Hippocampal formation (tissue), 2 donors: ENCODE data around the gene UQCRH.
A peak's percentile ranks its signal among the peaks of the same experiment; 100 is the strongest.
"Not testable (repeated sequence)": the region's sequence is repeated elsewhere in the genome, so short reads cannot be mapped to it uniquely, and the experiment has no call there.

Experiments used
- DNase-seq, 2 donors: peaks; one replicate each; lab custom pipeline; 2025; lab: John Stamatoyannopoulos, UW

UQCRH gene

DNA sequence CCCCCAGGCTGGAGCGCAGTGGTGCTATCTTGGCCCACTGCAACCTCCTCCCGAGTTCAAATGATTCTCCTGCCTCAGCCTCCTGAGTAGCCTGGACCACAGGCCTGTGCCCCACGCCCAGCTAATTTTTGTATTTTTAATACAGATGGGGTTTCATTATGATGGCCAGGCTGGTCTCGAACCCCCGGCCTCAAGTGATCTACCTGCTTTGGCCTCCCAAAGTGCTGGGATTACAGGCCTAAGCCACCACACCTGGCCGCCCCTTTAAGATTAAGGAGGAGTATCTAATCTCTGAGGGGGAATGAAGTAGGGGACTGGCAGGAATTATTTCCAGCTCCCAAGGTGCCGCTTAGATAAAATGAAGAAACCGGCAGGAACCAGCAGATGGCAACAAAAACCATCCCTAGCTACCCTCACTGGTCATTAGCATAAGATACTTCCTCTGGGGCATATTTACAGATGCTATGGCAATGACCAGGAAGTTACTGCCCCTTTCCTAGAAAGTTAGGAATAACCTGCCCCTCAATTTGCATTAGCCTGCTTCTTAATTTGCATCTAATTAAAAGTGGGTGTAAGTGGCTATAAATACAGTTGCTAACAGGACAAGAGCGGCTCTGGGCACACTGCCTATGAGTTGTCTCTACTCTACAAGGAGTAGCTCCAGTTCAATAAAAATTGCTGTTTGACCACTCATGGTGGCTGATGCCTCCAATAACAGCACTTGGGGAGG is 30.0 kb downstream of the UQCRH start:
- DNase-seq = peak in 1 of 2 donors; percentile 8

- DNase-seq = no peak
Measured at GRCh38 chr1:46334030-46334384, 30.5 kb downstream of the UQCRH start.

DNA sequence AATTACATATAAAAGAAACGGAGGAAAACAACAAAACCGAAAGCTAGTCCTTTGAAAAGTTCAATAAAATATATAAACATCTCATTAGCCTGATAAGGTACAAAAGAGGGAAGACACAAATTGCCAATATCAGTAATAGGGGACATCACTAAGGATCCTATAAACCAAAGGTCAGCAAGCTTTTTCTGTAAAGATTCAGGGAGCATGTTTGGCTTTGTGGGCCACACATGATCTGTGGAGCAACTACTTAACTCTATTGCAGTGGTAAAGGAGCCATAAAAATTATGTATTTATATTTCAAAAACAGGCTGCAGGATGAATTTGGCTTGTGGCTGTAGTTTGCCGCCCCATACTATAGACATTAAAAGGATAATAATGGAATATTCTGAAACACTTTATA is 31.6 kb downstream of the UQCRH start:
- DNase-seq = no peak

- not testable (repeated sequence) for DNase-seq
Measured at GRCh38 chr1:46337409-46337808, 33.9 kb downstream of the UQCRH start.

DNA sequence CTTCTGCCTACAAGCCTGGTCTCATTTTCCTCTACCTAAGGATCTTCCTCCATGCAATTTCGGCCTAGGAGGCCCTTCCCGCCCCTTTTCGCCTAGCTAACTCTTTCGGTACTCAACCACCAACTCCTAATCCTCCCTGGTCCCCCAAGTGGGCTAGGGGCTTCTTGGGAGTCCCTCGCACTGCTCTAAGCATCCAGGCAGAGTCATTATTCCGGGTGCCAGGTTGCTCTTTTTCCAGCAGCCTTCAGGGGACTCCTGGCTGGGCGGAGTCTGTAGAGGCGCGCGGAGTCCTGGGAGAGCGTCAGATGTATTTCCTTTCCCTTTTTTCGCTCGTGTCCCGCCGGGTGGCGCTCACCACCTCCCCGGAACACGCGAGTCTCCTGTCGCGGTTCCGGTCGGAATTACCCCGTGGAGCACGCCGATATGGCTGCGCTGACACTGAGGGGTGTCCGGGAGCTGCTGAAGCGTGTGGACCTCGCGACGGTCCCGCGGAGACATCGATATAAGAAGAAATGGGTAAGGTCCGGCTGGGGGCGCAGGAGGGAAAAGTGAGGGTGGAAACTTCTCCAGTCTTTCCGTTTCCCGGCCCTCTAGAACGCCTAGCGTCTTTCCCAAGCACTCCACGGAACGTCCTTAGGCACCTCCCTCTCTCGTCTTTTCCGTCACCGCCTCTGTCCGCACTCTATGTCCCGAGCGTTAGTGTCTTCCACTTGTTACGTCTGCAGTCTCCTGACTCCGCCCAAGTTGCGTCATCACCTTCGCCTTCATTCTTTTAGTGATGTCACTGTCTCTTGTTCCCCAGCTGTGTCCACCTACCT is 37.1 kb downstream of the UQCRH start, which contains the start of gene NSUN4:
NSUN4 (plus strand) TSS at position 404 of the 818 bp plus-strand sequence; CDS start at position 424, 20 bp downstream.
- peak; percentile 87 to 92 for DNase-seq

DNA sequence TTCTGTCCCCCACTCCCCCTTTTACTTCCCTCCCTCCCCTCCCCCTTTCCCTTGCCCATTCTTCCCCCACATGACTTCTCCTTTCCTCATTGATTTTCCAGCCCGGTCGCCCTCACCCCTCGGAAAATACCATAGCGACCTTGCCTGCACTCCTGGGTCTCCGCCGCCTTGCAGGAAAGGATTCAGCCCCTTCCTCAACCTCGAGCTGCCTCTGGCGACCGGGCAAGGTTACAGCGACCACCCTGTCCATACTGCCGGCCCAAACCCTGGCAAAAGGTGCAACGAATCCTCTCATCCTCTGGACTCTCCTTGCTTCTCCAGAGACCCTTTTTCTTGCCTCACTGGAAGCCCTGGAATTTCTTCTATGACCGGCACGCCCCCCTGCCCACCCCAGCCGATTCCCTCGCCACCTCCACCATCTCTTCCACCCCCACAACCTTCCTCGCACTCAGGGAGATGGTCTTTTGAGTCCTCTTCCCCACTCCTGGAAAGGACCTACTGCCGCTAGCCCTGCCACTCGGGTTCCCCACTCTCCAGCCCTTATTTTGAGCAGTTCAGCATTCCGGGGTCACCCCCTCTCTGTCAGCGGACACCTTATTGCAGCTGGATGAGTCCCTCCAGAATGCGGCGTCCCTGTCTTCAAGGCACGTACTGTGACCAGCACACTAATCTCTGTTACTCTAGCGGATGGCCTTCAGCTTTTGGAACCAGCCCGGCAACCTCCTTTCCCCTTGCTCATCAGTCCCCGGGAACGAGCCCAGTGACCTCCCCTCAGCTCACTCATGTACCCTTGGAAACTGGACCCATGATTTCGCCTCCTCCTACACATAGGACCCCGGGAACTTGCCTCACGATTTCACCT is 38.0 kb downstream of the UQCRH start:
- DNase-seq = no peak

GRCh38 chr1:46342084-46342656 is 38.7 kb downstream of the UQCRH start:
- DNase-seq = no peak

DNA sequence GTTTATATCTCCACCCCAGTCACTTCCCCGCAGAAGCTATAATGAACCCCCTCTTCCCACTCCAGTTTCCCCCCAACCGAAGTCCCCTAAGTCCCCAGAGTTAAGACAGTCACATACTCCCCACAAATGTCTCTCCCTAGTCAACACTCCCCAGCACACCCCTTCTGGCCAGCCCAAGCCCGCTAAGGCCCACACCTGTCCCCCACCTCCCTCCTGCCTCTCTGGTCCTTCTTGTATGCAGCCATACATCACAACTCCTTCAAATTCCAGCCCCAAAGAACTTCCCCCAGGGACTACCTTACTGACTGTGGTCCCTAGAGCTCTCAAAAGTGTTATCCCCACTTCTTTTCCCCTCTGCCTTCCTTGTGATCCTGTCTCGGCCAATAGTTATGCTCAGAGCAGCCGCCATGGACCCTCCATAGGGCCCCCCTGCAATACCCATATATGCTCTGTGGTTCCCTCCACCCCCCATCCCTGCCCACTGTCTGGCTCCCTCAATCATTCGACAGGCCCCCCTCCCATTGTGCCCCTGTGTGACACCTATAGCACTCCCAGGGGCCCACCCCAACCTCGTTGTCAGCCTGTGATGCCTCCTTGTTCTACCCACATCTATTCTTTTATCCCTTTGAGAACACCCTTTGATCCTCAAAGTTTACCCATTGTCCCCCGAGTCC is 39.3 kb downstream of the UQCRH start:
- DNase-seq = no peak

DNA sequence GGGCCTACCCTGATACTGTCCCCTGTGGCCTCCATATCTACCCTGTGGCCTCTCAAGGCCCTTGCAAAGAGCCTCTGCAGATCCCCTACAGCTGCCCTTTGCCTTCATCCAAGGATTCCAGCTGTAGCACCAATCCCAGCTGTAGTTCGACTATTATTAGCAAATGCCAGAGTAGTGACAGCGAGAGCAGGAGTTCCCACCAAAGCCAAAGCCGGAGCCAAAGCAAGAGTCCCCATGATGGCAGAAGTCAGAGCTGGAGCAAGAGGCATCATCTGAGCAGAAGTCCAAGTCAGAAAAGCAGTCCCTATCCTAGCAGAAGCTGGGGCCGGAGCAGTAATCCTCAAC is 39.8 kb downstream of the UQCRH start:
- no peak for DNase-seq

DNA sequence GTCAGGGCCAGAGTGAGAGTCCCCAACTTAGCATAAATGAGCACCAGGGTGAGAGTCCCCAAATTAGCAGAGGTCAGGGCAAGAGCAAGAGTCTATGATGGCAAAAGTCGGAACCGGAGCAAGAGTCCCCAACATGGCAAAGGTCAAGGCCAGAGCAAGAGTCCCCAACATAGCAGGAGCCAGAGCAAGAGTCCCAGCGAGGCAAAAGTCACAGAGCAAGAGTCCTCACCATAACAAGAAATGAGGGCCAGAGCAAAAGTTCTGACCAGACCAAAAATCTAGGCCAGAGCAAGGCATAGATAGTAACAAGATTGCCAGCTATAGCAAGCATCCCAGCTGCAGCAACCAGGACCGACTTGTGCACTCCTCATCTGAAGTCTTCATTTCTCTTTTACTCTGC is 40.2 kb downstream of the UQCRH start:
- DNase-seq = no peak

- DNase-seq = no peak
Measured at GRCh38 chr1:46344481-46344880, 41.0 kb downstream of the UQCRH start.

DNA sequence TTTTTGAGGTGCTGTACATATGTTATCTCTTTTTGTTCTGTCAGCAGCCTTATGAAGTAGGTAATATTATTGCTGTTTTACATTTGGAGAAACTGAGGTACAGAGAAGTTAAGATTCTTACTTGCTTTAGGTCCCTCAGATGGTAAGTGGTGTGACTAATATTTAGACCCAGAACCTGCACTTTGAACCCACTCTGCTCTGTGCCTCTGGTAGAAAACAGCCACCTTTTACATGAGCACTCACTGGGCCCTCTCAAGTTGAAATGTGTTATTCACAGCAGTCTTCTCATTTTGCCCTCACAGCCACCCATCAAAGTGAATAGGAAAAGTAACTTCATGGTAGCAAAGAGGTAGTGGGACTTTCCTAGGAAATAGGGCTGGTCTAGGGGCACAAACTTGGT is 41.8 kb downstream of the UQCRH start:
- DNase-seq = no peak

DNA sequence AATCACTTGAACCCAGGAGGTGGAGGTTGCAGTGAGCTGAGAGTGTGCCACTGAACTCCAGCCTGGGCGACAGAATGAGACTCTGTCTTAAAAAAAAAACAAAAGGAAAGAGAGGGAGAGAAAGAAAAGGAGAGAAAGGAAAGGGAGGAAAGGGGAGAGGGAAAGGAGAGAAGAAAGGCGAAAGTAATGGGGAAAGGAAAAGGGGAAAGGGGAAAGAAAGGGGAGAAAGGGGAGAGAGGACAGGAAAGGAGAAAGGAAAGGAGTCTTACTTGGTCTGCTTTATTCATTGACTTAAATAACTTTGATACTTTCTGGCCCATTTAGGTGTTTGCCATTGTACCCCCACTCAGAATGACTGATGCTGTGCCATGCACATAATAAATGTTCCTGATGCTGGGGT is 48.9 kb downstream of the UQCRH start:
- no peak for DNase-seq

- not testable (repeated sequence) for DNase-seq
Measured at GRCh38 chr1:46355920-46356319, 52.4 kb downstream of the UQCRH start.

DNA sequence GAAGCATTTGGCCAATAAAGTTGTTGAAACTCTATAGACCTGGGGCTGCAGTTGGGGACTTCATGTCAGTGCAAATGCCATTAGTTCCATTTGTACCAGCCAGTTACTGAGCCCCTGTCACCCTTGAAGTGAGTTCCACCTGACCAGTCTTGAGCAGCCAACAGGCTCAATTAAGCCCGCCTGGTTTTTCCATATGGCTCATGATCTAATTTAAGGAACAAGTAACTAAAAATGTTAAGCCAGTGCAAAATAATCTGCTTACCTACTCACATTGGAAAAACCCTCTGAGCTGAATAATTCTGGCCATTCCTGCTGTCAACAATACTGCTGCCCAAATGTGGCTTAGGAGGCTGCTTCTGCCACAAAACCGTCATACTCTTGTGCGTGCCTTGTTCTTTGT is 58.7 kb downstream of the UQCRH start:
- DNase-seq = no peak

DNA sequence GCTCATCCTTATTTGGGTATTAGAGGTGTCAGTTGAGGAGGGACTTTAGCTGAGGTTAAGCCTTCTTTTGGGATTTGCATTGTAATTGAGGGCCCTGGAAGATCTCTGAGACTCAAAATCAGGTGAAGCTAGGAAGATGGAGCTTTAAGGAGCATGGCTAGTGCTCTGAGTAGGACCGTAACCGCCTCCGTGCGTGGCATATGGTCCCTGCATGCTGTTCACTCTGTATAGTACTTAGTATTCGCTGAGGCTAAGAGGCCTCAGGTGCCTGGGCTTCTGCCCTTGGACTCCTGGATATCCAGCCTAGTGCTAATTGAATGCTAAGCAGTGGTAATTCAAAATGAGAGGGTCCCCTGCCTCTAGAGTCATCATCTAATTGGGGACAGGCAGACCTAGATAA is 59.6 kb downstream of the UQCRH start:
- DNase-seq = no peak

DNA sequence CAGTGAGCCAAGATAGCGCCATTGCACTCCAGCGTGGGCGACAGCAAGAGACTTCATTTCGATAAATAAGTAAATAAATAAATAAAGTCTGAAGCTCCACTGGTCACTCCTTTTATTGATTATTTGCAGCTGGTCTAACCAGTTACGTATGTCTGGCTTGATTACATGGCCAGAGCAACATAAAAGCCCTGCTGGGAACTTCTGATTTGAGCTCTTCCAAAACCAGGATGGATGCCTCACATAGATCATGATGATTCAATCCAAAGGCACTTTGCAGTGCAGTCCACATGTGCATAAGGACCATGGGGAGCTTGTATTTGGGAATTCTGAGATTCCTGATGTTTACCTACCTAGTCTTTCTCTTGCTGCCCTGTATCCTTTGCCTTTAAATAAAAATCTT is 61.1 kb downstream of the UQCRH start:
- DNase-seq = no peak

DNA sequence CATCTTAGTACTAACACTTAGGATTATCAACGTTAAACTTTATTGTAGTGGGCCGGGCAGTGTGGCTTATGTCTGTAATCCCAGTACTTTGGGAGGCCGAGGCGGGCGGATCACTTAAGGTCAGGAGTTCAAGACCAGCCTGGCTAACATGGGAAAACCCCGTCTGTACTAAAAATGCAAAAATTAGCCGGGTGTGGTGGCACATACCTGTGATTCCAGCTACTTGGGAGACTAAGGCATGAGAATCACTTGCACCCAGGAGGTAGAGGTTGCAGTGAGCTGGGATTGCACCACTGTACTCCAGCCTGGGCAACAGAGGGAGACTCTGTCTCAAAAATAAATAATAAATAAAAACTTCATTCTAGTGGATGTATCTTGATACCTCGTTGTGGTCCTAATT is 62.3 kb downstream of the UQCRH start:
- DNase-seq = not testable (repeated sequence)
